Measurements from ENCODE around the gene PRORP. TPM values are rescaled to one million over a fixed set of nuclear protein-coding genes. Genes with fewer than 3 reads are reported as not detected.

PRORP gene
- total and polyA plus RNA-seq, 2 of the 13 experiments (the other 11 are each of a cell fraction or from before 2014, with no cell fraction given), result 48.9 to 88.7 TPM

DNA sequence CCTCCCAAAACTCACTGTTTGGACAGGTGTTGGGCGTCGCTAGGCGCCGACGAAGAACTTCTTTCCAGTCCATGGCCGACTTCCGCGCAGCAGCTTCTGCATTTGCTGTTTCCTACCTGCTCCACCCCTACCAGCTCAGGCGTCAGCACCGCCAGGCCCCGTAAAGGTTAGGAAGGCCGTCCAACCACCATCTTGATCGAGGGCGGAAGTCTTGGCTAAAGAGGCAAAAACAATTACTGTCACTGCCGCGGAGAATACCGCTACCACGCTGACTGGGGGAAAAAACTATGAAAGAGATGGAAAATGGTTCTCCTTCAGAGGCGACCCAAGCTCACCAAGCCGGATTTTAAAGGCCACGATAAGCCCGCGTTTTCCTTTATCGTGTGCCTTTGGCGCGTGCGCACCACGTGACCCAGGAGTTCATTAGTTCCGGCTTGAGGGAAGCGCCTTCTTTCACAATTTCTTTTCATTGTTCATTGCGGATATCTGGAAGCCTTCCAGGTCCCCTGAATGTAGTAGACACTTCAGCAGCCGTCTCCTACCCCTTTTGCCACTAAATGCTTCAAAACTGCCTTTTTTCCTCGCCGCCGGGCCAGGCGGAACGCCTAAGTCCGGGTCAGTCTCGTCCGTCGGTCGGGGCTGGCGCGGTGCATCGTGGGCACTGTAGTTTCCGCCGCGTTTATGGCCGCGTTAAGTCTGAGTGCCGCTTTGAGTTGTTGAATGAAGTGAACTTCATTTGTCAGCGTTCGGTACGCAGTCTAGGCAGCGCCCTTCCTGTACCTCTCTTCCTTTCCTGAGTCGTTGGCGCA lies at the start of gene PRORP, which contains the start of gene PPP2R3C (continued):
- TF ChIP-seq, protein P1, sequence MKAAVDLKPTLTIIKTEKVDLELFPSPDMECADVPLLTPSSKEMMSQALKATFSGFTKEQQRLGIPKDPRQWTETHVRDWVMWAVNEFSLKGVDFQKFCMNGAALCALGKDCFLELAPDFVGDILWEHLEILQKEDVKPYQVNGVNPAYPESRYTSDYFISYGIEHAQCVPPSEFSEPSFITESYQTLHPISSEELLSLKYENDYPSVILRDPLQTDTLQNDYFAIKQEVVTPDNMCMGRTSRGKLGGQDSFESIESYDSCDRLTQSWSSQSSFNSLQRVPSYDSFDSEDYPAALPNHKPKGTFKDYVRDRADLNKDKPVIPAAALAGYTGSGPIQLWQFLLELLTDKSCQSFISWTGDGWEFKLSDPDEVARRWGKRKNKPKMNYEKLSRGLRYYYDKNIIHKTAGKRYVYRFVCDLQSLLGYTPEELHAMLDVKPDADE (CRISPR knock-in tag; IDR thresholded peaks at IDR 0.05), result peak; percentile 87
- peak; percentile 95; the same call in 1 of the 2 replicates for TF ChIP-seq ZNF724P (CRISPR knock-in tag; IDR thresholded peaks at IDR 0.05; ENCODE audit: borderline replicate concordance)
- peak; percentile 94 for TF ChIP-seq ZNF619 (CRISPR knock-in tag; IDR thresholded peaks at IDR 0.05)
- peak; percentile 93 for TF ChIP-seq ATF1 (CRISPR knock-in tag; IDR thresholded peaks at IDR 0.05)
- TF ChIP-seq ZNF121 (CRISPR knock-in tag; IDR thresholded peaks at IDR 0.05), result peak; percentile 27; the same call in 1 of the 2 replicates
- TF ChIP-seq KAT2B (IDR thresholded peaks at IDR 0.05; ENCODE audit: borderline replicate concordance, low read depth, low read length), result 0 out of 2 replicates have a peak, but pooled peaks have one; percentile 28
- TF ChIP-seq, protein P2, sequence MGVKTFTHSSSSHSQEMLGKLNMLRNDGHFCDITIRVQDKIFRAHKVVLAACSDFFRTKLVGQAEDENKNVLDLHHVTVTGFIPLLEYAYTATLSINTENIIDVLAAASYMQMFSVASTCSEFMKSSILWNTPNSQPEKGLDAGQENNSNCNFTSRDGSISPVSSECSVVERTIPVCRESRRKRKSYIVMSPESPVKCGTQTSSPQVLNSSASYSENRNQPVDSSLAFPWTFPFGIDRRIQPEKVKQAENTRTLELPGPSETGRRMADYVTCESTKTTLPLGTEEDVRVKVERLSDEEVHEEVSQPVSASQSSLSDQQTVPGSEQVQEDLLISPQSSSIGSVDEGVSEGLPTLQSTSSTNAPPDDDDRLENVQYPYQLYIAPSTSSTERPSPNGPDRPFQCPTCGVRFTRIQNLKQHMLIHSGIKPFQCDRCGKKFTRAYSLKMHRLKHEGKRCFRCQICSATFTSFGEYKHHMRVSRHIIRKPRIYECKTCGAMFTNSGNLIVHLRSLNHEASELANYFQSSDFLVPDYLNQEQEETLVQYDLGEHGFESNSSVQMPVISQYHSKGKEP (CRISPR knock-in tag; IDR thresholded peaks at IDR 0.05), result peak; percentile 94; the same call in 1 of the 2 replicates
- TF ChIP-seq ZNF468 (CRISPR knock-in tag; IDR thresholded peaks at IDR 0.05), result peak; percentile 92
- TF ChIP-seq ARNTL (CRISPR knock-in tag; IDR thresholded peaks at IDR 0.05), result peak; percentile 98
- TF ChIP-seq PHF5A (CRISPR knock-in tag; IDR thresholded peaks at IDR 0.05; ENCODE audit: low read depth, unreplicated experiment), result peak; percentile 40
- peak; percentile 54; the same call in 1 of the 2 replicates for TF ChIP-seq TGIF2 (CRISPR knock-in tag; IDR thresholded peaks at IDR 0.05)
- TF ChIP-seq, protein P3, sequence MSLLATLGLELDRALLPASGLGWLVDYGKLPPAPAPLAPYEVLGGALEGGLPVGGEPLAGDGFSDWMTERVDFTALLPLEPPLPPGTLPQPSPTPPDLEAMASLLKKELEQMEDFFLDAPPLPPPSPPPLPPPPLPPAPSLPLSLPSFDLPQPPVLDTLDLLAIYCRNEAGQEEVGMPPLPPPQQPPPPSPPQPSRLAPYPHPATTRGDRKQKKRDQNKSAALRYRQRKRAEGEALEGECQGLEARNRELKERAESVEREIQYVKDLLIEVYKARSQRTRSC (CRISPR knock-in tag; IDR thresholded peaks at IDR 0.05; ENCODE audit: low read depth), result peak; percentile 93
- TF ChIP-seq RARG (CRISPR knock-in tag; IDR thresholded peaks at IDR 0.05; ENCODE audit: low read depth), result no peak; the same call in none of the 2 replicates
- peak; percentile 91 for TF ChIP-seq KLF13 (CRISPR knock-in tag; IDR thresholded peaks at IDR 0.05)
- peak; percentile 83 for TF ChIP-seq NCOR1 (IDR thresholded peaks at IDR 0.05; ENCODE audit: borderline replicate concordance, low read length)
- peak; percentile 91; the same call in 1 of the 2 replicates for TF ChIP-seq MAF1 (CRISPR knock-in tag; IDR thresholded peaks at IDR 0.05; ENCODE audit: borderline replicate concordance)
- TF ChIP-seq HES4 (CRISPR knock-in tag; IDR thresholded peaks at IDR 0.05; ENCODE audit: borderline replicate concordance), result peak; percentile 69
- TF ChIP-seq ZSCAN9 (CRISPR knock-in tag; IDR thresholded peaks at IDR 0.05; ENCODE audit: borderline replicate concordance), result peak; percentile 72
- TF ChIP-seq PAX8 (CRISPR knock-in tag; IDR thresholded peaks at IDR 0.05; ENCODE audit: borderline replicate concordance), result peak; percentile 98; the same call in 1 of the 2 replicates
- TF ChIP-seq HNRNPUL1 (IDR thresholded peaks at IDR 0.05; ENCODE audit: low read depth, low read length), result no peak
- 0 out of 2 replicates have a peak, but pooled peaks have one; percentile 97 for TF ChIP-seq ZNF775 (CRISPR knock-in tag; IDR thresholded peaks at IDR 0.05; ENCODE audit: borderline replicate concordance)
- TF ChIP-seq, protein P4, sequence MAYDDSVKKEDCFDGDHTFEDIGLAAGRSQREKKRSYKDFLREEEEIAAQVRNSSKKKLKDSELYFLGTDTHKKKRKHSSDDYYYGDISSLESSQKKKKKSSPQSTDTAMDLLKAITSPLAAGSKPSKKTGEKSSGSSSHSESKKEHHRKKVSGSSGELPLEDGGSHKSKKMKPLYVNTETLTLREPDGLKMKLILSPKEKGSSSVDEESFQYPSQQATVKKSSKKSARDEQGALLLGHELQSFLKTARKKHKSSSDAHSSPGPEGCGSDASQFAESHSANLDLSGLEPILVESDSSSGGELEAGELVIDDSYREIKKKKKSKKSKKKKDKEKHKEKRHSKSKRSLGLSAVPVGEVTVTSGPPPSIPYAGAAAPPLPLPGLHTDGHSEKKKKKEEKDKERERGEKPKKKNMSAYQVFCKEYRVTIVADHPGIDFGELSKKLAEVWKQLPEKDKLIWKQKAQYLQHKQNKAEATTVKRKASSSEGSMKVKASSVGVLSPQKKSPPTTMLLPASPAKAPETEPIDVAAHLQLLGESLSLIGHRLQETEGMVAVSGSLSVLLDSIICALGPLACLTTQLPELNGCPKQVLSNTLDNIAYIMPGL (CRISPR knock-in tag; IDR thresholded peaks at IDR 0.05; ENCODE audit: borderline replicate concordance in 1 of 2, low read depth in 1 of 2), result peak; percentile 82 to 95
- peak; percentile 96 for TF ChIP-seq ZNF225 (CRISPR knock-in tag; IDR thresholded peaks at IDR 0.05)
- TF ChIP-seq ZBTB7A (CRISPR knock-in tag; IDR thresholded peaks at IDR 0.05), result peak; percentile 76; the same call in 1 of the 2 replicates

Data from HepG2 (cell line).